GM18498 (cell line): ENCODE results near the gene CCDC178.
"Not testable (repeated sequence)": the region's sequence is repeated elsewhere in the genome, so short reads cannot be mapped to it uniquely, and the experiment has no call there.

Experiments
- ATAC-seq: cut with Tn5 transposase; IDR thresholded peaks from one replicate; pipeline ENCODE4 v1.9.1; 2021; ENCODE audit warnings: mild to moderate bottlenecking, moderate library complexity; ENCODE audit not compliant: unreplicated experiment

CCDC178 gene

GRCh38 chr18:33440060-33441043, at the start of gene CCDC178:
CCDC178 (minus strand) TSS chr18:33440721; CDS start chr18:33412088, 28,633 bp downstream.
- no peak for ATAC-seq

GRCh38 chr18:33483908-33484307, 43.4 kb upstream of the CCDC178 start:
- no peak for ATAC-seq

- no peak for ATAC-seq
Measured at GRCh38 chr18:33472509-33472908, 32.0 kb upstream of the CCDC178 start.

- no peak for ATAC-seq
Measured at GRCh38 chr18:33470216-33470615, 29.7 kb upstream of the CCDC178 start.

DNA sequence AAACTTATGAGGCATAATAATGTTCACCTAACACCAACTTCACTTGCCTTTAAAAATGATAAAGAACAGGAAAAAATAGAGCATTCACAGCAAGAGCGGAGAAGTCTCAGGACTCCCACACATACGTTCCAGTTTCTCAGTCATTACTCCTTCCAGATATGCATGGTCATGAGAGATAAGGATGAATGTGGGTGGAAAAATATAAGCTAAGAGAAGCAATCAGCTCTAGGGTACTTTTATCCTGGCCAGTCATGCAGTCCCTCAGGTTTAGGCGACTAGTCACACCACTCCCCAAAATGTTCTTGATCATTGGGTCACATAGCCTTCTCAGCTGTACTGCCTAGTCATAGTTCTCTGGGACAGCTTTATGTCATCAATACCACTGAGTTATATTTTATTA, 29.2 kb upstream of the CCDC178 start:
- no peak for ATAC-seq

GRCh38 chr18:33467531-33467930, 27.0 kb upstream of the CCDC178 start:
- no peak for ATAC-seq

GRCh38 chr18:33466822-33467221, 26.3 kb upstream of the CCDC178 start:
- no peak for ATAC-seq

DNA sequence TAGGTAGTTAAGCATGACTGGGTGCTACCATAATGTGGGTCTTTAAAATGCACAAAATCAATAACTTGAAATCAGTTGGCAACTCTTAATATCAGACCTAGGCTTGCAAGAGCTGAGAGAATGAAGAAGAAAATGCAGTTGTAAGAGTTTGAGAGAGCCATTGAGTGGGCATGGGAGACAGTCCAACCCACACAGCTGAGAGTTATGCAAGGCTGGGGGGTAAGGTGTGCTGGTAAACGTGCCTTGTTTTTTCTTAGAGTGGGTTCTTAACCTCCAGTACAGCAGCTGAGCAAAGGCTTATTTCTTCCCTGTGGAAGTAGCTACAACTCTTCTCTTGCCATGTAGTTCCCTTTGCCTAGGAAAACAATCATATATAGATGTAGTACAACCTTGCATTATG, 20.2 kb upstream of the CCDC178 start:
- ATAC-seq = no peak

- no peak for ATAC-seq
Measured at GRCh38 chr18:33459612-33460011, 19.1 kb upstream of the CCDC178 start.

- ATAC-seq = no peak
Measured at GRCh38 chr18:33446604-33447003, 6.1 kb upstream of the CCDC178 start.

- ATAC-seq = no peak
Measured at GRCh38 chr18:33444709-33445108, 4.2 kb upstream of the CCDC178 start.

DNA sequence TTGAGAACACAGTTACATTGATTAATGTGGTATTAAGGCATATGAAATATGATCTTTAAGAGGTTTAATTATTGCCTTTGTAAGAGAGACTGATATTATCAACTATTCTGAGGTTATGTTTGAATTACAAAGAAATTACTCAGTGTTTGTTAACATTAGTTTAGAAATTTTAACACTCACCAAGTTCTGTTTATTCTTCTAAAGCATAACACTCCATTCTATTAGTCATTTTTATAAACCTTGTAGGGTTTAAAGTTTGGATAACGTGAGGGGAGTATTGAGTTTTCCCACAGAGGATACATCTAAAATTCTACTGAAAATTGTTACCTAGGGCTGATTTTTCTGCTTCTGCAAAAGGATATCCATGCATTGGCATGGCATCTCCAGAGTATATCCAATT, 7.7 kb downstream of the CCDC178 start:
- ATAC-seq = no peak

DNA sequence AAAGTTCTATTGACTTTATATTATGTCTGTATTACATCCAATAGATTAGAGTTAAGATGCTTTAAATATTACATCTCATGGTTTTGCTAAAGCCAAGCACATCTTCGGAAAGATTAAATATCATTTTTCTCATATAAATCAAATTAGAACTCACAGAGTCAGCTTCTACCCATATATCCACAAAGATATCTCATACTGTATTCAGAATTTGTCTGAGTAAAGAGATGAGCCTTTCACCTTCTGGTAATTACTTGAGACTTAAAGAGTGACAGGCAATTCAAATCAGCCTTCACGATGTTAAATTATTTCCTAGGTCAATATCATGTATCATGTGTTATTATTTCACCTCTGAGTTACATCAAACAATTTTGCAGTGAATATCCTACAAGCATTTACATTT, 13.0 kb downstream of the CCDC178 start:
- no peak for ATAC-seq

- ATAC-seq = no peak
Measured at GRCh38 chr18:33424266-33424946, 16.1 kb downstream of the CCDC178 start.

- no peak for ATAC-seq
Measured at GRCh38 chr18:33421225-33421624, 19.3 kb downstream of the CCDC178 start.

DNA sequence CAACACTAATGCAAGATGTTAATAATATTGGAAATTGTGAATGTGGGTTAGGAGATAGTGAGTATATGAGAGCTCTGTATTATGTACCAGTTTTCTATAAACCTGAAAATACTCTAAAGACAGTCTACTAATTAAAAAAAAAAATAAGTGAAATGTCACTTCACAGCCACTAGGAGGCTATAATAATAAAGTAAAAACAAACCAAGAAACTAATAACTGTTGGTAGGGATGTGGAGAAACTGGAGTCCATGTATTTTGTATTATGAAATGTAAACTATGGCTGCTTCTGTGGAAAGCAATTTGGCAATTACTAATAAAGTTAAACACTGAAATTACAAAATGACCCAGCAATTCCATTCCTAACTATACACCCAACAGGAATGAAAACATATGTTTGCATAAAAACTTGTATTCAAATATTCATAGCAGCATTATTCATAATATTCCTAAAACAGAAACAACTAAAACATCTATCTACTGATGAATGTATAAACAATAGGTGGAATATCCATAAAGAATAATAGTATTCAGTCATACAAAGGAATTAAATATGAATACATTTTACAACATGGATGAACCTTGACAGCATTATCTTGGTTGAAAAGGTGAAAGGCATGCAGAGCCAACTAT, 36.2 kb downstream of the CCDC178 start:
- no peak for ATAC-seq

GRCh38 chr18:33398939-33399338, 41.6 kb downstream of the CCDC178 start:
- ATAC-seq = not testable (repeated sequence)

- no peak for ATAC-seq
Measured at GRCh38 chr18:33375829-33376228, 64.7 kb downstream of the CCDC178 start.

DNA sequence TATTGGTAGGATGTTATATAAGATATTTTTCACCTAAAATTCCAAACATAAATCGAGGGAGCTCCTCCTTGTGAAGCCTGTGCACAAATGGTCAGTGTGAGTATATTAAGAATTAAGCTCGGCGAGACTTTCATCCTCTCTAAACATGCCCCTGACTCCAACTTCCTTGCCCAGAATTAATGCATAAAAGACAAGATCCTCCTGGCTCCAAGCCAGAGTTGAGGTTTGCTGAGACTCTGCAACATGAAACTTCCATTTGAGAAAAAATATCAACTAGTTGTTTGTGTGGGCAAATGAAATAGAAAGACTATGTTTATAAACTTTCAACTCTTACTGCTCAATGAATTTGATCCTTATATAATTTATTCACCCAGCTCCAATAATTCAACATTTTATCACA, 68.1 kb downstream of the CCDC178 start:
- no peak for ATAC-seq

GRCh38 chr18:33369711-33370449, 70.6 kb downstream of the CCDC178 start:
- no peak for ATAC-seq

GRCh38 chr18:33356735-33357134, 83.8 kb downstream of the CCDC178 start:
- no peak for ATAC-seq
